GM23248 (cell line): ENCODE measurements around the gene ABCB1. TPM values are rescaled to one million over a fixed set of nuclear protein-coding genes. Genes with fewer than 3 reads are reported as not detected.

Experiments
- DNase-seq: peaks from one replicate; pipeline ENCODE4 v3.0.0-alpha.2; 2015
- H2AFZ ChIP-seq: fragments of 200-600 bp; sonication (generic); 2 replicates; pipeline ENCODE4 v1.6.1; 2016; ENCODE audit warnings: antibody characterized with exemption
- H3F3A ChIP-seq: fragments of 200-600 bp; sonication (generic); 2 replicates; pipeline ENCODE4 v1.6.1; 2016; ENCODE audit warnings: mild to moderate bottlenecking, antibody characterized with exemption, mixed run types; ENCODE audit not compliant: insufficient read depth
- H3K27ac ChIP-seq: fragments of 200-600 bp; sonication (generic); 2 replicates; pipeline ENCODE4 v1.5.1; 2016; ENCODE audit warnings: mild to moderate bottlenecking
- H3K27me3 ChIP-seq: fragments of 200-600 bp; sonication (generic); replicated peaks from 2 replicates; pipeline ENCODE4 v1.6.1; 2016; ENCODE audit warnings: mild to moderate bottlenecking; ENCODE audit not compliant: insufficient read depth
- H3K36me3 ChIP-seq: fragments of 200-600 bp; sonication (generic); 2 replicates; pipeline ENCODE4 v1.6.1; 2016; ENCODE audit warnings: low read depth, mild to moderate bottlenecking
- H3K4me1 ChIP-seq: fragments of 200-600 bp; sonication (generic); 2 replicates; pipeline ENCODE4 v1.6.1; 2016; ENCODE audit warnings: mild to moderate bottlenecking; ENCODE audit not compliant: insufficient read depth
- H3K4me2 ChIP-seq: fragments of 200-600 bp; sonication (generic); one replicate; pipeline ENCODE4 v1.6.1; 2016; ENCODE audit warnings: mild to moderate bottlenecking; ENCODE audit not compliant: unreplicated experiment
- H3K4me3 ChIP-seq: fragments of 200-600 bp; sonication (generic); 2 replicates; pipeline ENCODE4 v1.5.1; 2016; ENCODE audit warnings: mild to moderate bottlenecking
- H3K79me2 ChIP-seq: fragments of 200-600 bp; sonication (generic); 2 replicates; pipeline ENCODE4 v1.6.1; 2016; ENCODE audit warnings: mild to moderate bottlenecking; ENCODE audit not compliant: insufficient read depth
- H3K9ac ChIP-seq: fragments of 200-600 bp; sonication (generic); 2 replicates; pipeline ENCODE4 v1.6.1; 2016; ENCODE audit warnings: mild to moderate bottlenecking
- H3K9me2 ChIP-seq: fragments of 200-600 bp; sonication (generic); 2 replicates; pipeline ENCODE4 v1.6.1; 2016; ENCODE audit warnings: mixed run types, mild to moderate bottlenecking, moderate library complexity; ENCODE audit not compliant: insufficient read depth
- H3K9me3 ChIP-seq: fragments of 200-600 bp; sonication (generic); one replicate; pipeline ENCODE4 v1.6.1; 2017; ENCODE audit warnings: low read depth
- H4K20me1 ChIP-seq: fragments of 200-600 bp; sonication (generic); 2 replicates; pipeline ENCODE4 v1.6.0; 2016; ENCODE audit not compliant: insufficient read depth
- EZH2 ChIP-seq: fragments of 200-600 bp; sonication (generic); IDR thresholded peaks from 2 replicates; pipeline ENCODE4 v1.6.1; 2018; ENCODE audit warnings: antibody characterized with exemption, mild to moderate bottlenecking; ENCODE audit not compliant: insufficient read depth, poor library complexity, severe bottlenecking
- EZH2phosphoT487 ChIP-seq: fragments of 200-600 bp; sonication (generic); IDR thresholded peaks from 2 replicates; pipeline ENCODE4 v1.6.1; 2018; ENCODE audit warnings: antibody characterized with exemption, moderate library complexity, mild to moderate bottlenecking, low read depth; ENCODE audit not compliant: insufficient read depth
- WGBS, 2 experiments: methylation state at CpG; one replicate each; pipeline ENCODE4 v1.1.6; 2015 to 2017; ENCODE audit warnings: low lambda C conversion rate in 2 of 2, low coverage in 1 of 2; ENCODE audit errors: missing lambda C conversion rate in 2 of 2; 5-methylcytosine and 5-hydroxymethylcytosine counted together
- in situ Hi-C: fragments of 300-500 bp; cut with MboI; formaldehyde crosslinking; loops from 2 replicates; pipeline ENCODE4 v1.15.0; 2020
- polyA plus RNA-seq: library from polyadenylated mRNA; unstranded; fragments of >200 nt; fragmentation: Nextera tagmentation; extraction: Ambion mirVana; gene quantifications from 2 replicates; pipeline ENCODE4 v1.2.1, GENCODE V29; 2016
- total RNA-seq: library from RNA; depleted of rRNA; stranded (reverse); fragments of >200 nt; shearing (Covaris generic); gene quantifications from 2 replicates; pipeline ENCODE4 v1.2.3, GENCODE V29; 2014

Gene ABCB1
- total and polyA plus RNA-seq, 2 experiments from 2014 or later = 0.11 to 0.33 TPM

DNA sequence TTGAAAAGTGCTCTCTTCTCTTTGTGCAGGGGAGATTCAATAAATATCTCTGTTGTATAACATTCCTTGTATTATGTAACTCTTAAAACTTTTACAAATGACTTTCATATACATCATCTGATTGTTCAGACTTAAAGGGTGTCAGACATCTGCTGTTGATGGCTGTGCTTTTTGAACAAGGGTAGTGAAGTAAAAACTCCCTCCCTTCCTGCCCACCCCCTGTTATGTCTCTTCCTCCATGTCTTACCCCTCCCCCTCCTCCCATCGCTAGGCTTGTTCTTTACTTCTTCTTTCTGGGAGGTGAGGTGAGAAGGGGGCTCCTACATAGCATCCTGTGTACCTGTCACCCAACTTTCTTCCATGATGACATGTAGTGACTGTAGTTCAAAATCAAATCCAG lies 101.8 kb downstream of the ABCB1 start:
- no peak overlapping the region for H2AFZ ChIP-seq
- H3F3A ChIP-seq = no peaks in the 10 kb centered on the region
- no peaks in the 10 kb centered on the region for H3K9me3 ChIP-seq
- no peaks in the 10 kb centered on the region for H3K79me2 ChIP-seq
- DNase-seq = no peak
- TF ChIP-seq EZH2phosphoT487 (no peak), EZH2 (no peak)
- no peaks in the 10 kb centered on the region; the same call in 1 of the 2 replicates for H3K27me3 ChIP-seq
- no peak overlapping the region for H3K27ac ChIP-seq
- WGBS, 2 experiments = 38 to 40% methylated on average over 1 of the region's 1 CpG
- H3K4me1 ChIP-seq = no peaks in the 10 kb centered on the region
- no peak overlapping the region for H3K4me2 ChIP-seq
- H3K4me3 ChIP-seq = no peak overlapping the region
- no peaks in the 10 kb centered on the region for H3K9me2 ChIP-seq
- no peak overlapping the region for H3K9ac ChIP-seq
- H4K20me1 ChIP-seq = no peaks in the 10 kb centered on the region
- H3K36me3 ChIP-seq = no peaks in the 10 kb centered on the region
- in situ Hi-C loops = no loop called here

DNA sequence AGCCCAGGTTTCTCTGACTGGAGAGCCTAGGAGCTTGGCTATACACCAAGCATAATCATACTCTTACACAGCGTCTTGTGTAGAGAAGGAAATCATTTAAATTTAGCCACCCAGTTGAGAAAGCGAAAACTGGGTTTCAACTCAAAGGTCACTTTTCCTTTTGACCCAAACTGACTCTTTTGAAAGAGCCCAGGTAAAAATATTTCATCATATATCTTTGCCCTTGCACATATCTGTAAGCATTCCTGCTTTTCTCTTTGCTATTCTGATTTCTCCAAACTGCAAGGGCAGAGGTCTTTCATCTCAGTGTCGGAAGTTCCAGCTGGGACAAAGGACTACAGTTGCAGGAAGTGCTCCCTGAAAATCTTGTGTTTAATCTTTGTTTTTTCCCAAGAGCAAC lies 103.2 kb downstream of the ABCB1 start:
- Histone ChIP-seq H3F3A (no peaks in the 10 kb centered on the region), H3K9me2 (no peaks in the 10 kb centered on the region), H3K4me2 (no peak overlapping the region), H2AFZ (no peak overlapping the region), H3K27me3 (no peaks in the 10 kb centered on the region; the same call in 1 of the 2 replicates), H3K4me3 (no peak overlapping the region), H4K20me1 (no peaks in the 10 kb centered on the region), H3K27ac (no peak overlapping the region), H3K9me3 (no peaks in the 10 kb centered on the region), H3K36me3 (no peaks in the 10 kb centered on the region), H3K79me2 (no peaks in the 10 kb centered on the region), H3K9ac (no peak overlapping the region), H3K4me1 (no peaks in the 10 kb centered on the region)
- WGBS, 2 experiments = 38 to 39% methylated on average over 3 of the region's 3 CpGs
- in situ Hi-C loops = no loop called here
- DNase-seq = no peak
- no peak for TF ChIP-seq EZH2phosphoT487
- no peak for TF ChIP-seq EZH2

DNA sequence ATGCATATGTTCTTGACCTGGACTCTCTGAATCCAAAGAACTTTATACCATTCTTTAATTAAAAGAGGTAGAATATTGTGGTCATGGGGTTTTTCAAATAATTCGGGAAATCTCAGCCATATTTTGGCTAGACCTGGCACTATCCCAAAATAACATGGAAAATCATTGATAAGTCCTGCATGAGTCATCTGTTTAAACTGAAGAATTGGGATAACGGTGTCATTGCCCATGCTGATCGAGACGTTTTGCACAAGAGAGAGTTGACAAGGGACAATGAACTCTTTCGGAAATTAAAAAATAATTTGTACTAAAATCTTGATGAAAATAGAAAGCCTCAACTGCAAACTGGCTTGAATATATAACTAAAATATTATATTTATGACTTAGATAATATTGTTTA lies 105.3 kb downstream of the ABCB1 start:
- Histone ChIP-seq H3K9me3 (no peaks in the 10 kb centered on the region), H3K79me2 (no peaks in the 10 kb centered on the region), H3K4me3 (no peak overlapping the region), H3K27ac (no peak overlapping the region), H3K9ac (no peak overlapping the region), H4K20me1 (no peaks in the 10 kb centered on the region), H3F3A (no peaks in the 10 kb centered on the region), H3K4me1 (no peaks in the 10 kb centered on the region), H3K9me2 (no peaks in the 10 kb centered on the region), H3K36me3 (no peaks in the 10 kb centered on the region), H3K4me2 (no peak overlapping the region), H2AFZ (no peak overlapping the region), H3K27me3 (no peaks in the 10 kb centered on the region; the same call in 1 of the 2 replicates)
- no peak for DNase-seq
- WGBS, 2 experiments = 65 to 82% methylated on average over 5 of the region's 5 CpGs
- no peak for TF ChIP-seq EZH2
- TF ChIP-seq EZH2phosphoT487 = no peak
- in situ Hi-C loops = no loop called here

DNA sequence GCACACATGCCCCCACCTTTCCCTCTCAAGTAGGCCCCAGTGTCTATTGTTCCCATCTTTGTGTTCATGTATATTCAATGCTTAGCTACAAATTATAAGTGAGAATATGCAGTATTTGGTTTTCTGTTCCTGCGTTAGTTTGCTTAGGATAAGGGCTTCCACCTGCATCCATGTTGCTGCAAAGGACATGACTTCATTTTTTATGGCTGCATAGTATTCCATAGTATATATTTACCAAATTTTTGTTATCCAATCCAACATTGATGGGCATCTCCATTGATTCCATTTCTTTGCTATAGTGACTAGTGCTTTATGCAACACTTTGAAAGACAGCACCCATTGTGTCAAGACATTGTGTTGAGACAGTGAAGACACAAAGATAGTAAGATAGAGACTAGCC lies 106.2 kb downstream of the ABCB1 start:
- WGBS, 2 experiments = 17 to 33% methylated on average over 1 of the region's 1 CpG

DNA sequence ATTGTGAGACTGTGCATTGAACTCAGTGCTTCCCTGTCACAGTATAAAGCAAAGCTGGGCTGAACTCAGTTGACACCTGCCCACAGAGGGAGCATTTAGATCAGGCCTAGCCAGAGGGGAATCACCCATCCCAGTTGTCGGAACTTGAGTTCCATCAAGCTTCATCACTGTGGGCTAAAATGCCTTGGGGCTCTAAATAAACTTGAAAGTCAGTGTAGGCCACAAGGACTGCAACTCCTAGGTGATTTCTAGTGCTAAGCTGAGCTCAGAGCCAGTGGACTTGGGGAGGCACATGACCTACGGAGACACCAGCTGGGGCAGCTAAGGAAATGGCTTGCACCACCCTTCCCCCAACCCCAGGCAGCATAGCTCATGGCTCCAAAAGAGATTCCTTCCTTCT lies 117.6 kb downstream of the ABCB1 start:
- Histone ChIP-seq H3K9me3 (no peaks in the 10 kb centered on the region), H2AFZ (no peak overlapping the region), H3K9ac (no peak overlapping the region), H3K36me3 (no peaks in the 10 kb centered on the region), H3F3A (no peaks in the 10 kb centered on the region), H3K4me2 (no peak overlapping the region), H4K20me1 (no peaks in the 10 kb centered on the region), H3K4me3 (no peak overlapping the region), H3K9me2 (no peaks in the 10 kb centered on the region; the same call in 1 of the 2 replicates), H3K4me1 (no peaks in the 10 kb centered on the region), H3K27ac (no peak overlapping the region), H3K79me2 (no peaks in the 10 kb centered on the region), H3K27me3 (peaks cover 3% of the 10 kb centered on the region; the same call in 1 of the 2 replicates)
- DNase-seq = no peak
- no peak for TF ChIP-seq EZH2
- TF ChIP-seq EZH2phosphoT487 = no peak
- in situ Hi-C loops = no loop called here
- WGBS, 2 experiments = 75 to 77% methylated on average over 2 of the region's 2 CpGs

More for the DNA sequence above, 106.2 kb downstream of the ABCB1 start:
- no peak for DNase-seq
- Histone ChIP-seq H3K36me3 (no peaks in the 10 kb centered on the region), H2AFZ (no peak overlapping the region), H3F3A (no peaks in the 10 kb centered on the region), H3K4me3 (no peak overlapping the region), H3K9me2 (no peaks in the 10 kb centered on the region), H4K20me1 (no peaks in the 10 kb centered on the region), H3K4me2 (no peak overlapping the region), H3K9ac (no peak overlapping the region), H3K27me3 (peaks cover 4% of the 10 kb centered on the region; the same call in 1 of the 2 replicates), H3K9me3 (no peaks in the 10 kb centered on the region), H3K4me1 (no peaks in the 10 kb centered on the region), H3K79me2 (no peaks in the 10 kb centered on the region), H3K27ac (no peak overlapping the region)
- TF ChIP-seq EZH2 (no peak), EZH2phosphoT487 (no peak)
- in situ Hi-C loops = no loop called here
